GM21423 (cell line): ENCODE measurements around the gene ARHGDIA.

Experiments used
- ATAC-seq: cut with Tn5 transposase; IDR thresholded peaks from one replicate; pipeline ENCODE4 v1.9.1; 2021; ENCODE audit warnings: mild to moderate bottlenecking, moderate library complexity; ENCODE audit not compliant: unreplicated experiment

The ARHGDIA gene

DNA sequence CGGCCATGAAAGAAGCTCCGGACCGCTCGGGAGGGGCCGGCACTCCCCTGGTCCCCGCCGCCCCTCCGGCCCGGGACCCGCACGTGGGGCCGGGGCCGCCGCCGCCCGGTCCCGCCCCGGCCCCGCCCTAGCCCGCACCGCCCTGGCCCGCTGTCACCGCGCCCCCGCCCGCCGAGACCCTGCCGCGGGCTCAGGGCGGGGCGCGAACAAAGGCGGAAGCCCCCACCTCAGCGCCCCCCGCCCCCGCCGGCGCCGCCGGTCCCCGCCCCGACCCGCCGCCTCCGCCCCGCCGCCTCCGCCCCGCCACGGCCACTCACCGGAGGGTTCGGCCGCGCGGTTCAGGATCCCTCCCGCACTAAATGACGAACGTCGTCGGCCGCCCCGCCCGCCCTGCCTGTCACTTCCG lies at the start of gene ARHGDIA:
Gene ARHGDIA (minus strand): TSS at position 357 of the 406 bp plus-strand sequence. CDS start 1,407 bp downstream, outside the sequence.
- peak; percentile 6 for ATAC-seq

DNA sequence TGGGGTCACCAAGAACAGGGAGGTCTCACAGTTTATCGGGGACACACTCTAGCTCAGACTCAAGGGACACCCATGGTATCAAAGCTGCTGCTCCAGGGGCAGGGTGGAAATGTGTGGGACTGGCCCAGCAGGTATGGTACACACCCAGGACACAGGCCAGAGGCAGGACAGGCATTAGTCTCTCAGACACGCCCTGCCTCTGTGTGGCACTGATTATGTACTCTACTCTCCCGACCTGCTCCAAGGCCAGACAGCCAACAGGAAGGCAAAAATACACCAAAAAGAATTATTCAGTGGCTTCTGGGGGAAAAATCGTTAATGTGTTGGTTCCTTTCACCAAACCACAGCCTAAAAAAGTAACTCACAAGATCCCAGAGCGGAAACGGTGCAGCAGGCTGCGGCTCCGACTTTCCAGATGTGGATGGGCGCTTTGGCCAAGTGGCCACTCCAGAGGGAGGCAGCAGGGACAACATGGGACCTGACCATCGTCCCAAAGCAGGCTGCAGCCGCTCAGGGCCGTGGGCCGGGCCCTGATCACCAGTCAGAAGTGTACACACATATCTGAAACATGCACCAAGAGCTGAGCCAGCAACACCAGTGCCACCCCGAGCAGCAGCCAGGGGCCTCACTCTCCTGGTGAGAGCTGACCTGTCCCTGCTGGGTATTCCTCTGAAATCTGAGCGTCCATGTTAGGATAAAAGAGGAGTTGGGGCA lies 47.9 kb upstream of the ARHGDIA start:
- ATAC-seq, result no peak

DNA sequence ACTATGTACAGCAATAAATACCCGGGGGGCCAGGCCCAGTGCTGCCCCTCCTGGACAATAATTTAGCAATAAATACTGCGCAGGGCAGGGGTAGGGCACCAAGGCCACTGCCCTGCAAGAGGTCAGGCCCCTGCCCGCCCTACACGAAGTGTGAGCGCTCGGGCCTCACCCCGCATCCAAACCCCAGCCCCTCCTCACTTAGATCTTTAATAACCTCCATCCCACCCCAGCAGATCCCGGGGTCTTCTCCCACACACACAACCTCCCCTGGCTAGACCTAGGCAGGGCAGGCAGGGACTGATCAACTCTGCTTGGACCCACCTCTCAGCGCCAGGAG lies 47.2 kb upstream of the ARHGDIA start:
- ATAC-seq, result peak; percentile 27

DNA sequence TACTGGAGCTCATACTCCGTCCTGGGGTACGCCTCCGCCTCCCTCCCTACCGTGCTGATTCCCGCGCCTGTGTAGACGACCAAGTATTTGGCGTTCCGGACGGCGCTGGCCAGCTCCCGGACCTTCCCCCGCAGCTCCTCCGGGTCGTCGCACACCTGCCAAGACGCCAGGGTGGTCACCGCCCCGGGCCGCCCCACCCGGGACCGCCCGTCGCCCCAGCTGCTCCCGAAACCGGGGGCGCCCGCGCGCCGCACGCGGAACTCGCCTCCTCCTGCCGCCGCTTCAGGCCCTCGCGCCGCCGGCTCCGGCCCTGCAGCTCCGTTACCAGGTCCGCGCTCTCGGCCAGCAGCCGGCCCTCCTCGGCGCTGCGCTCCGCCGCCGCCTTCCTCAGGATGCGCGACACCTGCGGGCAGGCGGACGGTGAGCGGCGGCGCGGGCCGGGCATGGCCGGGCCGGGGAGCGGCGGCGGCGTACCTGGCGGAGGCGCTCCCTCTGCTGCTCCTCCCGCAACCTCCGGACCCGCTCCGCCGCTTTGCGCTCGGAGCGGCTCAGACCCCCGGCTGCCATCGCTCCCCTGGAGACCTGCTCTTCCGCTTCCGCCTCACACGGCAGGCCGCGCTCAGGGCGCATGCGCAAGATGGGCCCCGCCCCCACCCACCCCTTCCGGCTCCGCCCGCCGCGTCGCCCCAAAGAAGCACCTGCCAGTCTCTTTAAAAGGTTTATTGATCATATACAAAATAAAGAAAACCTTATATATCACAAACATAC lies 46.6 kb upstream of the ARHGDIA start, which contains the start of gene SIRT7:
Gene SIRT7 (minus strand): TSS at position 612 of the 768 bp plus-strand sequence. CDS start 45 bp downstream, at position 567.
- ATAC-seq, result peak; percentile 62

DNA sequence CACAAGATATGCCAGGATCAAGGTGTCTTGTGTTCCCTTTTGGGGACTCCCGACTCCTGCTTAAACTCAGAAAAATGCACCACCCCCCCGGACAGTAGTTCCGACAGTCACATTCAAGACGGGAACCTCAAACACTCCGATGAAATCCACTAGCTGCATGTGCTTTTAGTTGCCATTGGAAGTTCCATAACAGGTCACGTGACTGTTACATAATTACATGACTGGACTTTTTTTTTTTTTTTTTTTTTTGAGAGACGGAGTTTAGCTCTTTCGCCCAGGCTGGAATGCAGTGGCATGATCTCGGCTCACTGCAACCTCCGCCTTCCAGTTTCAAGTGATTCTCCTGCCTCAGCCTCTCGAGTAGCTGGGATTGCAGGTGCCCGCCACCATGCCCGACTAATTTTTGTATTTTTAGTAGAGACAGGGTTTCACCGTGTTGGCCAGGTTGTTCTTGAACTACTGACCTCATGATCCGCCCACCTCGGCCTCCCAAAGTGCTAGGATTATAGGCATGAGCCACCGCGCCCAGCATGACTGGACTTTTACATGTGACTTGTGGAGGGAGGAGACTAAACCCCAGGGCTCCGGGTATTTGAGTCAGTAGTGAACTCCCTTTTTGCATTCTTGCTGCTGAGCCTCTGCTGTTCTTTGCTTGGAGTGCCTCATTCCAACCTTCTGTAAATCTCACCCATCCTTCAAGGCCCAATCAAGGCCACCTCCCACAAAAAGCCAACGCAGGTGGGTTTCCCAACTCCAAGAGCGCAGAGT lies 45.3 kb upstream of the ARHGDIA start:
- ATAC-seq, result no peak

DNA sequence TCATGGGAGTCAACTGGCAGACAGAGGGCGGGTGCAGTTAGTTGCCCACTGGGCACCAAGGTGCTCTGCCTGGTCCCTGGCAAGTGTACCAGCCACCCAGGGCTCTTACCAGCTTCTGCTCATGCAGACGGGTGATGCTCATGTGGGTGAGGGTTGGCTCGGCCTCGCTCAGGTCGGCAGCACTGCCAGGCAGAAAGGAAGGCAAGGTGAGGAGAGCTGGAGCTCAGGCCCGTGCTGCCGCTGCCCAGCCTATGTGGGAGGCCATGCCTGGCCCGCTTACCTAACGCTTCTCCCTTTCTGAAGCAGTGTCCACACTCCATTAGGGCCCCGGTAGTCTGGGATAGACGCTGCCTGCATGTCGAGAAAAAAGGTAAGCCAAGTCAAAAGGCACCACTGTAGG lies 44.2 kb upstream of the ARHGDIA start:
- no peak for ATAC-seq

DNA sequence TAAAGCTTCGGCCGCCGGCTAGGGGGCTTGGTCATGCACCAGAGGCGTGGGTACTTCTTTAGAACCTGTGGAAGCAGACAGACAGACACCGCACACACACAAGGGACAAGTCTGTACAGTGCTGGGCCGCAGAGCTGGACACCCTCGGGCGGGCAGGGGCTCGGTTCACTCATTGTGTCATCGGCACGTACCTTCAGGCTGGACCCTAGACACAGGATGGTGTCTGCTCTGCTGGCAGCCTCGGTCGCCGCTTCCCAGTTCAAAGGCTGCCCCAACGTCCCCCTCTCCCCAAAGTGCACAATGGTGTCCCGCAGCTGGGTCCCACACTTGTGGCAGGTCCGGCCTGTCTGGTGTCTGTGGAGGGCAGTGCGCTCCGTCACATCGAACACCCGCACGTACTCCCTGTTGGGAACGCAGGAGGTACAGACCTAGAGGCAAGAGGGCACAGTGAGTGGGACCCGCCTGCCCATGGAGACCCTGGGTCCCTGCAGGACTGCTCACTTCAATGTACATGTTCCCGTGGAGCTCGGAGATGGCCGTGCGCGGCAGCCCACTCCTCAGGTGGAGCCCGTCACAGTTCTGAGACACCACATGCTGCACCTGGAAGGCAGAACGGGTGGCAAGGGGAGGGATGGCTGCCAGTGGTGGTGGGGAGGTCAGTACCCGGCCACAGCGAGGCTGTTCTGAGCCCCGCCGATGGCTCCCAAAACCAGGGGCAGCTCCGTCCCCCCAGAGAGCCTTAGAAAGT lies 43.1 kb upstream of the ARHGDIA start:
- ATAC-seq, result no peak

DNA sequence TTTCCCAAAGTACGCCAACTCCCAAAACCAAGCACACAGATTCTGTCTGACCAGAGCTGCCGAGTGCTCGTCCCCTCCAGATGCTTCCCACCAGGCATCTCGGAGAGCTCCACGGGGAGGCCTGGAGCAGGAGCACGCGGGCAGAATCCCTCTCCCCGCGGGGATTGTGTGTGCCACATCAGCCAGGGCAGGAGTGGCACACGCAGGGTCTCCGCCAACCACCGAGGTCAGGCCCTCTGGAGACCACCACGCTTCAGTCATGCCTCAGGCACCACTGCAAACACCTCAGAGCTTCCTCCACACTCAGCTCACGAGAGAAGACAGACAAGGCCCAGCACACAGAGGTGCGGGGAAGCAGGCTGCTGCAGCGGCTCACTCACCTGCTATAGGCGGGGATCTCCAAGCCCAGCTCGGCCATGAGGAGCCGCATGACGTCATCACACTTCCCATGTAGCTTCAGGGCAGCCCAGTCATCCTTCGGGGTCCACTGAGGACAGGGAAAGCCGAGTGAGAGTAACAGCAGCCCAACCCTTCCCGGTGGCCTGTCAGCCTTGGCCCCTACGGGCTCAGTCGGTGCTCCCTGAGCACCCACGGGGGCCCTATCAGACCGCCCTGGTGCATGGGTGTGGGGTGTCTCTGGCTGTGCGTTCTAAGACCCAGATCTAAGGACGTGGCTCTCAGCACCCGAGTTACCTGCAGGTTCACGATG lies 42.4 kb upstream of the ARHGDIA start:
- no peak for ATAC-seq

DNA sequence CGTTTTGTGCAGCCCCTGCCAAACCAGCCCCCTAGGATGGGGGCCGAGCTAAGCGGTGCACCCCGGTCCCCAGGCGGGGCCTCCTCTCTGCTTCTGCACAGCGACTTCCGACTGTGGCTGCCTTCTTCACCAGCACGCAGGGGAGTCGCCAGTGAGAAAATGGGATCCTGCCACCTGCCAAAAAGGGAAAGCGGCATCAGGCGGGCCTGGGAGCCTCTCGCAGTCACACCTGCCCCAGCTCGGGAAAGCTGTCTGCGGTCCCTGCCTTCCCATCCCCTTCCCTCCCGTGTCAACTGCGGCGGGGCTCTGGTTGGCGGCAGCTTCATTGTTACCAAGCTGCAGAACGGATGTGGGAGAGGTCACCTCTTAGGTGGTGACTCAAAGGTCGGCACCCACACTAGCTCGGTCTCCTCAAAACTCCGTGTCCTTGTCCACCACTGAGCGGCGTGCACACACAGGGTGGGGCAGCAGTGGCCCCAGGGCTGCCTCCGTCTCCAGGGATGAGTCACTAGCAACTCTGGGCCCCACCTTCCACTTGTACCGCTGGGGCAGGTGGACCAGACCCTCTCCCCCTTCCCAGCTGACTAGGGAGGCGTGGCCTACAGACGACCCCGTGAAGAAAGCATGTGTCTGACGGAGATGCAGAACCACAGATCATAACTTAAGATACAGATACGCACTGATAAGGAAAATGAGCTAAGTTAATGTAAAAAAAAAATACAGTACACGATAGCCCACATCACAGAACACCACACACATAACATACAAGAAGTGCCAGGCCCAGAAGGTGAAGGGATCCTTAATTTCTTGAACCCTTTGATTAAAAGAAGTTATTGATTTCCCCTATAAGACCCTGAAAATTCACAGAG lies 41.5 kb upstream of the ARHGDIA start:
- ATAC-seq, result no peak

DNA sequence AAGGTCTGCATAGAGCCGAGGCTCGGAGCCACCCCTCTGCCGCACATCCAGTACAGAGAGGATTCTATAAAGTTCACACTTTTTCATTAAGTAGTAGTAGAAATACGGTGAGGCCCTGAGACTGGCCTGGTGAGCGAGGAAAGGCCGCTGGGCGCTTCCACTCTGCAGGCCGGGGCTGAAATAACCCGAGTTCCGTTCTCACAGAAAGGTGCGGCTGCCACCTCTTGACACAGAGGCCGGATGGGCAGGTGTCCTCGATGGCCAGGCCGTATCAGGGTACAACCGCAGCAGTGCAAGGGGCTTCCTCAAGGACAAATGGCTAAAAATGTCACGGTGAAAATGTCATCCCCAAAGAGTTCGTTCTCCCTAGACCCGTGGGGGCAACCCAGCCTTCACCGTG lies 40.8 kb upstream of the ARHGDIA start:
- ATAC-seq, result no peak

DNA sequence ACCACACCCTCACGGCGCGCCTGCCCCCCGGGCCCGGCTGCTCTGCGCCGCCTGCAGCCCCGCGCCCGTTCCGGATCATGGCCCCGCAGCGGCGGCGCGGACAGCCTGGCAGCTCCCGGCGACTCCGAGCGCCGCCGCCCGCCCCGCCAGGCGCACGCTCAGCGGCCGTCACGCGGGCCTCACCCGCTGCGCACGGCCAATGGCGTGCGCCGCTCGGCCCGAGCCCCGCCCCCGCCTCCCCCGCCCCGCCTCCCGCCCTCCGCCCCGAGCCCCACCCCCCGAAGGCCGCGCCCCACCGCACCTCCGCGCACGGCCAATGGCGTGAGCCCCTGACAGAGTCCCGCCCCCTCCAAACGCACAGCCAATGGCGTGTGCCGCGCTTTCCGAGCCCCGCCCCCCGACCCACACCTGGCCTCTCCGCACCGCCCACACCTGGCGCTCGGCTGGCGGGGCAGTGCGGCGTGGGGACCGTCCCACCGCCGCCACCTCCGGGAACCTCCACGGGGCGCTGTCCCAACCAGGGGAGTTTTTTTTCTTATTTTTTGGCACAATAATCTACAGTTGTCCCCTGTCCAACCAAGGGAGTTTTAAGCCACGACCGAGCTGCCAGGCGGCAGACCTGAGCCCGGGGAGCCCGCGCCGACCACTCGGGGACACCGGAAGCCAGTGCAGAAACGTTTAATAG lies 40.3 kb upstream of the ARHGDIA start, which contains the start of gene PCYT2:
Gene PCYT2 (minus strand): TSS at position 123 of the 685 bp plus-strand sequence. CDS start 44 bp downstream, at position 79.
- ATAC-seq, result peak; percentile 72

DNA sequence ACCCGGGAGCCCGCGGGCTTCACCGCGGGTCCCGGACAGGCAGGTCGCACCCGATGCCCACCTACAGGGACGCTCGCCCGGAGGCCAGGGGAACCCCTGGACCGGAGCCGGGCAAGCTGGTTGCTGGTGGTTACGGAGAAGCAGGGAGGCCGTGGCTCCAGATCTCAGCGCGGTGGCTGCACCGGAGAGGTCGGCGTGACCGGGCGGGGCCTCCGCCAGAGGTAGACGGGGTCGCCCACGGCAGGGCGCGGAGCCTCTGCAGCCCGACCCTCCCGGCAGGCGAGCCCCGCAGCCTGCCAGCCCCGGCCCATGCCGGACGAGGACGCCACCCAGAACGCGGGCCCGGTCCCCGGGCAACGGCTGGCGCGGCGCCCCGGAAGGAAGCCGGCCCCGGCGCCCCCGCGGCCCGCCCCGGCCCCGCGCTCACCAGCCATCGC lies 39.7 kb upstream of the ARHGDIA start:
- peak; percentile 32 for ATAC-seq

DNA sequence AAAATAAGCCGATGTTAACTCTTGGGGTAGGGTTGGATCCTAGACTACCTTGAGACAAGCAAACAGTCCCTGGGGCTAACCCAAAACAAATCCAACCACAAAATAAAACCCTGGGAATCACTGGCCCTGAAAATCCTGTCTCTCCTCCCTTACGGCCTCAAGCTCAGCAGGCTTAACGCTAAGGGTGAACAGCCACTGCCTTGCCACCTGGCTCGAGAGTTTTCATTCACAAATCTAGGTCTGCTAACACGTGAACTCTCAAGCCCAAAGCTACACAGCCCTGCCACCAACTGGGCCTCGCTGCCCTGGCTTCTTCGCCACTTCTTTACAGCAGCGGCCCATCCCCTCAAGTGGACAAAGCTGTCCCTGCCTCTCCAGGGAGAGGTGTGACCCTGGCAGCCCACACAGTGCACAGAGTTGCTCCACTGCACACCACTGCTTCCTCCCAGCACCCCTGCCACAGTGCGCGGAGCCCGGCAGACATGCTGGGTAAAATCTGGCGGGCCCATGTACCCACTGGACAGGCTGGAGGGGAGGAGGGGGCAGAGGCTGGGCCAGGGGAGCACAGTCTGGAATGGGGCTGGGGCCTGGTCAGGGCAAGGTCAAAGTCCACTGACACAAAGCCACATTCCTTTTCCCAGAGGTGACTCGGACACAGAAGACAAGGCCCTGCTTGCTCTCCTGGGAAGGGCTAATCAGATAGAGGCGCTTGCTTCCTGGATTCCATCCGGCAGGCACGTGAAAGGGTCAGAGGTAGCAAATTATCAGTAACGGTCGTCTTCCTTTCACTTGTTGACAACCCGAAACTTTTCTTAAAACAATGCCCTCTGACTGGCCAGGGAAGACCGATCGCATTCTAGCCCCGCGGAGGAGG lies 39.1 kb upstream of the ARHGDIA start:
- no peak for ATAC-seq

DNA sequence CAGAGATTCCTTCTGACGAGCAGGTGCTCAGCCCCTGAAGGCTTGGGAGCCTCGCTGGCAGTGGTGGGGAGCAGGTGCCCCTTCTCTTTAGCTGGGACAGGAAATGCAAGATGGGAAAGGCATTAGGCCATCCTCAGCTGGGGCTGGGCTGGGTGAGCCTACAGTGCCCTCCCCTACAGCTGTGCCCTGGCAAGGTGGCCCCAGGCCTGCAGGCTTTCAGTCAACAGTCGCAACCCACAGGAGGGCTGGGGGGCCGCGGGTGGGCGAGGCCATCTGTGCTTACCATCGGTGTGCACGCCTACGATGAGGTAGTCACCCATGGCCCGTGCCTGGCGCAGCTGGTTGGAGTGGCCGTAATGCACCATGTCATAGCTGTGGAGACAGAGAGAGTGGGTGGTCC lies 38.1 kb upstream of the ARHGDIA start:
- ATAC-seq, result no peak

DNA sequence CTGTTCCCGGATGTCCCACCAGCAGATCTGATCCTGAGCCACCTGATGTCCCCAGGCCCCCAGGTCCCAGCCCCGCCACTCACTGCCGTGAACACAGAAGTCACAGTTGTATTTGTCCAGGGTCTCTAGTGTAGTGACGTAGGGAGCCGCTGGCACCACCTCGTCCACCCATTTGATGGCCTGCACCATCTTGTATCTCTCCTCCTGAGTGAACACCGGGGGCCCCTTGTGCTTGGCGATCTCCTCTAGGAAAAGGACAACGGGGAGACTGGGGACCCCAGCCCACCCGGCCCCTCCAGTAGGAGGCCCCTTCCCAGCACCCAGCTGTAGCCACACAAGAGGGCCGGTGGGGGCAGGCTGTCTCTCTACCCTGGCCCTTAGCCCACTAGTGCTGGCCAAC lies 37.7 kb upstream of the ARHGDIA start:
- no peak for ATAC-seq

DNA sequence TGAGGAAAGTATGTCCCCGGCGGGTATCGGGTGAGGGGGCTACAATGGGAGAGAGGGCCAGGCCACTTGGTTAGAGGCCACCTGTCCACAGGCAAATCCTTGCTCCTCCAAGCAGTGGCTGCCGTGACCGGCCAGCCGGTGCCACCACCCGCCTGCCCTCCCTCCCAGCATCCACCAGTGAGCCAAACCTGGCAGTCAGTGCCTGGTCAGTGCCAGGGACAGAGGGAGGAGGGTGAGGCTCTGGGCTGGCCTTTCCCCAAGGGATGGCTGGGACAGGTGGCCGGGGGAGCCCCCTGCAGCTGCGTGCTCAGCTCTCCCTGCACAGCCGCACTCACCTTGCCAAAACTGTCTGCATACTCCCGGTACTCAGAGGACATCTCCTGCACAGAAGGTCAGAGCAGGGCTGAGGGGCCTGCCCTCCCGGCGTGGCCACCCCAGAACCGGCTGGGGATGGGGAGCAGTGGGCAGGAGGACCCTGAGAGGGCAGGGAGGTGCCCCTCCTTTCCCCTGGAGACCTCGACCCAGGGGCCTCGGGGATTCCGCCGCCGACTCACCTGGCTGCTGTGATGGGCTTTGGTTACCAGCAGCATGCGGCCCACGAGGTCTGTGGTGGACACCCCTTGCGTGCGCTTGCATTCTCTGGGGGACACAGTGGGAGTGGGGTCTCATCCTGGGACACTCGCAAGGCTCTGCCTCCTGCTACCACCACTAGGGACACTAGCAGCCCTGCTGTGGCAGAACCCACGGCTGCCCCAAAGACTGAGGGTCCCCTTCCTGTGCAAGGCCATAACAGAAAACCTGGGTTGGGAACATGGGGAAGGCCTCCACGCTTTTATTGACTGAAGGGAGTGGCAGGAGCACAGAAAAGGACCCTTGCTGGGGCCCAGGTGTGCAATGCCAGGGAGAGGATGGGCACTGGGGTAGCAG lies 36.3 kb upstream of the ARHGDIA start:
- ATAC-seq, result no peak
